Fibroblast of lung (primary cell): Measurements from ENCODE around the gene DNMT1.

Experiments
- CTCF ChIP-seq, 2 donors: IDR thresholded peaks in 1 of 2; conservative IDR thresholded peaks in 1 of 2; 1 replicate in 1 of 2; 2 replicates in 1 of 2; pipeline ENCODE4 v1.5.1; 2011 to 2012; ENCODE audit warnings: low read length in 2 of 2, control low read depth in 1 of 2, inconsistent platforms in 1 of 2, low read depth in 1 of 2, mild to moderate bottlenecking in 1 of 2
- EZH2 ChIP-seq: IDR thresholded peaks from 2 replicates; pipeline ENCODE4 v1.5.1; 2012; ENCODE audit warnings: low read length, control low read depth, mild to moderate bottlenecking; ENCODE audit errors: missing control alignments

GRCh38 chr19:10112895-10113591, 81.7 kb downstream of the DNMT1 start:
- peak; percentile 61 to 64 for TF ChIP-seq CTCF (conservative IDR thresholded peaks at IDR 0.05 in 1 of 2, IDR thresholded peaks at IDR 0.05 in 1 of 2; ENCODE audit: low read depth in 1 of 2, low read length in 2 of 2)
- no peak for TF ChIP-seq EZH2
